Activated naive CD4-positive, alpha-beta T cell treated with anti-CD3 and anti-CD28 coated beads, Interleukin-2, amount 50 U/mL, for 72 hours (primary cell): ENCODE measurements around the gene LDHAL6B. TPM values are rescaled to one million over a fixed set of nuclear protein-coding genes. Genes with fewer than 3 reads are reported as not detected.
A peak's percentile ranks its signal among the peaks of the same experiment; 100 is the strongest.
"Not testable (repeated sequence)": the region's sequence is repeated elsewhere in the genome, so short reads cannot be mapped to it uniquely, and the experiment has no call there.

Experiments used
- ATAC-seq, 2 donors: fragments of 150-1000 bp; cut with Tn5 transposase; 2 replicates each; pipeline ENCODE4 v1.10.0; 2021; ENCODE audit warnings: mild to moderate bottlenecking in 2 of 2, moderate library complexity in 2 of 2
- DNase-seq, 2 donors: peaks; one replicate each; pipeline ENCODE4 v3.0.0; 2021 to 2022; ENCODE audit warnings: low spot score in 2 of 2
- H3K27ac Mint-ChIP-seq, 2 donors: one replicate each; pipeline ENCODE4 v1.8.0; 2022; ENCODE audit warnings: mild to moderate bottlenecking in 2 of 2, mixed read lengths in 2 of 2
- H3K36me3 Mint-ChIP-seq, 2 donors: one replicate each; pipeline ENCODE4 v1.8.0; 2022; ENCODE audit warnings: mixed read lengths in 2 of 2
- H3K9me3 Mint-ChIP-seq, 2 donors: one replicate each; pipeline ENCODE4 v1.8.0; 2022; ENCODE audit warnings: mixed read lengths in 2 of 2
- total RNA-seq, 2 donors: library from RNA; stranded (reverse); gene quantifications; one replicate each; pipeline ENCODE4 v1.2.3, GENCODE V29; 2022

LDHAL6B gene
- not detected for total RNA-seq

- DNase-seq (no peak), ATAC-seq (no peak)
- Mint-ChIP-seq H3K9me3 (no peaks in the 10 kb centered on the region), H3K36me3 (no peaks in the 10 kb centered on the region), H3K27ac (no peak within 1 kb of the TSS)
Observed at GRCh38 chr15:59206623-59207183, at the start of gene LDHAL6B. Gene LDHAL6B, plus strand, starts transcription at chr15:59206843. Its CDS starts 98 bp downstream, at chr15:59206941.

- Mint-ChIP-seq H3K36me3 (no peaks in the 10 kb centered on the region), H3K27ac (no peak overlapping the region), H3K9me3 (no peaks in the 10 kb centered on the region)
- no peak for DNase-seq
- ATAC-seq, result no peak
Observed at GRCh38 chr15:59157396-59157795, 49.2 kb upstream of the LDHAL6B start.

GRCh38 chr15:59157840-59158700 is 48.6 kb upstream of the LDHAL6B start:
- ATAC-seq (no peak), DNase-seq (no peak)
- Mint-ChIP-seq H3K36me3 (no peaks in the 10 kb centered on the region), H3K9me3 (no peaks in the 10 kb centered on the region), H3K27ac (no peak overlapping the region)

GRCh38 chr15:59158701-59159034 is 48.0 kb upstream of the LDHAL6B start:
- no peak for ATAC-seq
- no peaks in the 10 kb centered on the region for H3K36me3 Mint-ChIP-seq
- H3K9me3 Mint-ChIP-seq, result no peaks in the 10 kb centered on the region
- H3K27ac Mint-ChIP-seq, result peak overlapping the region in 1 of 2 donors; percentile 74
- no peak for DNase-seq

- Mint-ChIP-seq H3K36me3 (no peaks in the 10 kb centered on the region), H3K9me3 (no peaks in the 10 kb centered on the region), H3K27ac (no peak overlapping the region)
- ATAC-seq (no peak), DNase-seq (no peak)
Observed at GRCh38 chr15:59159210-59159609, 47.4 kb upstream of the LDHAL6B start.

GRCh38 chr15:59160880-59161593 is 45.6 kb upstream of the LDHAL6B start:
- Mint-ChIP-seq H3K9me3 (no peaks in the 10 kb centered on the region), H3K27ac (no peak overlapping the region), H3K36me3 (no peaks in the 10 kb centered on the region)
- ATAC-seq (peak in 1 of 2 donors; percentile 49), DNase-seq (peak in 1 of 2 donors; percentile 23)

- not testable (repeated sequence) for ATAC-seq, H3K36me3 Mint-ChIP-seq, DNase-seq, H3K9me3 Mint-ChIP-seq, H3K27ac Mint-ChIP-seq
Observed at GRCh38 chr15:59162080-59162479, 44.6 kb upstream of the LDHAL6B start.

- no peak for DNase-seq
- Mint-ChIP-seq H3K27ac (peak overlapping the region; percentile 54 to 61), H3K36me3 (no peaks in the 10 kb centered on the region), H3K9me3 (no peaks in the 10 kb centered on the region)
- ATAC-seq, result peak in 1 of 2 donors; percentile 45
Observed at GRCh38 chr15:59165726-59166125, 40.9 kb upstream of the LDHAL6B start.

- no peaks in the 10 kb centered on the region for H3K9me3 Mint-ChIP-seq
- no peaks in the 10 kb centered on the region for H3K36me3 Mint-ChIP-seq
- DNase-seq (no peak), ATAC-seq (no peak)
- peak overlapping the region; percentile 54 to 61 for H3K27ac Mint-ChIP-seq
Observed at GRCh38 chr15:59166166-59166565, 40.5 kb upstream of the LDHAL6B start.

GRCh38 chr15:59166601-59167265 is 39.9 kb upstream of the LDHAL6B start:
- no peak for DNase-seq
- Mint-ChIP-seq H3K27ac (peak overlapping the region in 1 of 2 donors; percentile 54), H3K36me3 (no peaks in the 10 kb centered on the region), H3K9me3 (no peaks in the 10 kb centered on the region)
- ATAC-seq, result no peak

- DNase-seq (no peak), ATAC-seq (no peak)
- no peaks in the 10 kb centered on the region for H3K9me3 Mint-ChIP-seq
- H3K36me3 Mint-ChIP-seq, result no peaks in the 10 kb centered on the region
- no peak overlapping the region for H3K27ac Mint-ChIP-seq
Observed at GRCh38 chr15:59168536-59168935, 38.1 kb upstream of the LDHAL6B start.

GRCh38 chr15:59169251-59169708 is 37.4 kb upstream of the LDHAL6B start:
- DNase-seq, result no peak
- ATAC-seq, result peak; percentile 68 to 70
- H3K27ac Mint-ChIP-seq, result peak overlapping the region; percentile 13 to 85
- H3K9me3 Mint-ChIP-seq, result no peaks in the 10 kb centered on the region
- H3K36me3 Mint-ChIP-seq, result no peaks in the 10 kb centered on the region

GRCh38 chr15:59170295-59171066 is 36.2 kb upstream of the LDHAL6B start:
- ATAC-seq (peak in 1 of 2 donors; percentile 39), DNase-seq (no peak)
- no peaks in the 10 kb centered on the region for H3K9me3 Mint-ChIP-seq
- no peaks in the 10 kb centered on the region for H3K36me3 Mint-ChIP-seq
- H3K27ac Mint-ChIP-seq, result peak overlapping the region in 1 of 2 donors; percentile 85

- no peak for ATAC-seq
- no peak for DNase-seq
- Mint-ChIP-seq H3K36me3 (no peaks in the 10 kb centered on the region), H3K9me3 (no peaks in the 10 kb centered on the region), H3K27ac (no peak overlapping the region)
Observed at GRCh38 chr15:59171067-59171397, 35.6 kb upstream of the LDHAL6B start.

GRCh38 chr15:59172289-59172901 is 34.2 kb upstream of the LDHAL6B start:
- DNase-seq, result no peak
- Mint-ChIP-seq H3K36me3 (no peaks in the 10 kb centered on the region), H3K27ac (no peak overlapping the region), H3K9me3 (no peaks in the 10 kb centered on the region)
- ATAC-seq, result no peak

- no peak for DNase-seq
- Mint-ChIP-seq H3K36me3 (no peaks in the 10 kb centered on the region), H3K27ac (no peak overlapping the region), H3K9me3 (no peaks in the 10 kb centered on the region)
- ATAC-seq, result no peak
Observed at GRCh38 chr15:59173194-59173593, 33.4 kb upstream of the LDHAL6B start.
